HG03025 (cell line): ENCODE measurements around the gene PRM2.

ENCODE experiments used
- ATAC-seq: cut with Tn5 transposase; IDR thresholded peaks from one replicate; pipeline ENCODE4 v1.9.1; 2021; ENCODE audit warnings: mild to moderate bottlenecking, moderate library complexity; ENCODE audit not compliant: unreplicated experiment, low FRiP score

Gene PRM2

DNA sequence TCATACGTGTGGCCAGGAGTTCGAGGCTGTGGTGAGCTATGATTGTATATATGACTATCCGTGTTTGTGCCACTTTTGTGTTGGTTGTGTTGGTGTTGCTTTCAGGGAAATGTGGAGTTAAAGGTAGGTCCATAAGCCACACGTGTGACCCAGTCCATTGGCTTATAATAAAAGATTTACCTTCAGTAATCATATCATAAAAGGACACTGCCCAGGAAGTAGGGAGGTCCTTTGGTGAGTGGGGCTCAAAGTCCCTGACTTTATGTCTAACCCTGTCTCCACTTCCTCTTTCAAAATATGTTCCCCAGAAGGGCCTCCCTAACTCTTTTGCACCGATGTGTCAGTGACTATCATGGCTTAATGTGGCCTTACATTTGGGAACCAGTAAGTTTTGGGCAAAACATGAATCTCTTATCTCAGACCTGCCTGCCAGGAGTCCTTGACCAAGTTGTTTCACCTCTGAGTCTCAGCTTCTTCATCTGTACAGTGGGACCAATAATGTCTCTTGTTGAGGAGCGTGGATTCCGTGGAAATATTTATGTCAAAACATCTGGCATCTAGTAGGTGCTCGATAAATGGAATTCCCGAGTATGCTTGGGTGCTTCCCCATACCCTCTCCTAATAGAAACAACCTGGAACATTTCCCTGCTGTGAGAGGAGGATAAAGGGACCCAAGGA, 12.0 kb downstream of the PRM2 start:
- no peak for ATAC-seq

DNA sequence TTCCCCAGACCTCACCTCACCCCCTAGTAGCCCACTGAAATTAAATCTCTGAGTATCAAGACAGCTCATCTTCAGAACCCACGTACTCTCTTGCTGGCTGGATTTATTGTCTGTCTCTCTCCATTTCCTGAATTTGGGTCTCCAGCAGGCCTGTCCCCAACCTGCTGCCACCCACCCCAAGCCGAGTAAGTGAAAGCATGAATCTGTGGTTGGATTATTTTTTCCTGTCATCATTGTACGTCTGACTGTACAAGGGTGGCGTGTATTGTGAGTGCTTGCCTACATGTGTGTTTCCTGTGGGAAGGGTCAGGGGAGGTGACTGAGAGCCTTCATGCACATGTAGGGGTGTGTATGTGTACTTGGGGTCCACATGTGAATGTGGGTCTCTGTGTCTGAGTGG, 12.5 kb downstream of the PRM2 start:
- no peak for ATAC-seq

DNA sequence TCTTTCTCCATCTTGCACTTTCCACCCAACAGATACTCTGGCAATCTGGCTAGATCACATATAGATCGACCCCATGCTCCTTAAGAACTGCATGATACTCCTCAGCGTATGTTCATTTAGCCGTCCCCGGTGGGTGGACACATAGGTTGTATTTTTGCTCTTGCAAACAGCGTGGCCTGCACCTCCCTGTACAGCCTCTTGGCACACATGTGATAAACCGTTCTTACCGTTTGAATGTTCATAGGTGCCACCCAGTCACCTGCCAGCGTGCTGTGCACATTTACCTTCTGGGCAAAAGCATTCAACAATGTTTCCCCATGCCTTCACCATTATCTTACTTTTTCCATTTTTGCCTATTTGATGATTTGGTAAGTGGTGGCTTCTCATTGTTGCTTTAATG, 13.4 kb downstream of the PRM2 start:
- ATAC-seq: no peak

DNA sequence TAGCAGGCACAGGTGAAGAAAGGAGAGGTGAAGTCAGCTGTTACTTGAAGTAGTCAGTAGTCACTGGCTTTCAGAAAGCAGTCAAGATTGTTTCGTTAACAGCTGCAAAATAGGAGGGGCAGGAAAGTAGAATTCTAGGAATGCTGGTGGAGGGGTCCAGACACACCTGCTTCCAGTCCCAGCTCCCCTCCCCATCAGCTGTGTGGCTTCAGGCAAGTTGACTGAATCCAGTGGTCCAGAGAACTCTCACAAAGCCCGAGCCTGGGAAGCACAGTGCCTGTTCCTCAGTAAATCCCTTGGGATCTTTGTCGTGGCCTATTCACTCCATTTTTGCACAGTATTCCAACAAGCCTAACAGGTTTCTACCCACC, 15.7 kb downstream of the PRM2 start:
- ATAC-seq: no peak

DNA sequence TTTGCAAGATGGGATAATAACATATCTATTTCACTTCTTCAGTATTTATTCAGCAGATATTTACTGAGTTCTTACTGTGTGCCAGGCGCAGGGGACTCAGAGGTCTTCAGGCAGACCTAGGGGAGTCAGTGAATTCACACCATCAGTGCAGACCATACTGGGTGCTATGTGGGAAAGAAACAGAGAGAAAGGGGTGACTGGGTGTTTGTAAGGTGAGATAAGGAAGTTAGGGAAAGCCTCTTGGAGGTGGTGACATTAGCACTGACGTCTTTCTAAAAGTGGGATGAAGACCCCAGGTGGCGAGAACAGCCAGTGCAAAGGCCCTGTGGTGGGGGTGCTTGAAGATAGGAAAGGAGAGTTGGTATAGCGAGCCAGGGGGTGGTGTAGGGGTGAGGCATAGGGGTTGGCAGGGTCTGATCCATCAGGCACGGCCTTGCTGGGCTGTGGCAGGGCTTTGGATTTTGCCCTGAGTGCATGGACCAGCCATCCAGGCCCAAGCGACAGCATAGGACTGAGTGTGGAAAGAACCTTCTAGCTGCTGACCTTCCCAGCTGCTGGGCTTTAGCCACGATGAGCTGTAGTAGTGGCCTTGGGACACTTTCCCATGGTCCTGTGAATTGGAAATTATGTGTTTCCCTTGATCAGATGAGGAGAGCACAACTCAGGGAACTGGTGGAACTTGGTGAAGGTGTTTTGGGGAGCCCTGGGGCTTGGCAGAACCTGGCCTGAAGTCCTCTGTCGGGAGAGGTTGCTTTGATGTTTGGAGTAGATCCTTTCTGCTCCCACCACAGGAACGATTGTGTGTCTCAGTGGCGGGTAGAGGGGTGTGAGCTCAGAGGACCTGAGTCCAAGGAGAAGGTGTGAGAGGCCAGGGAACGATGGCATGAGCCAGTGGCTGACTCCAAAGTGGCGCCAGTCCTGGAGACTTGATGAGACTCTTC, 16.4 kb downstream of the PRM2 start:
- ATAC-seq: no peak

DNA sequence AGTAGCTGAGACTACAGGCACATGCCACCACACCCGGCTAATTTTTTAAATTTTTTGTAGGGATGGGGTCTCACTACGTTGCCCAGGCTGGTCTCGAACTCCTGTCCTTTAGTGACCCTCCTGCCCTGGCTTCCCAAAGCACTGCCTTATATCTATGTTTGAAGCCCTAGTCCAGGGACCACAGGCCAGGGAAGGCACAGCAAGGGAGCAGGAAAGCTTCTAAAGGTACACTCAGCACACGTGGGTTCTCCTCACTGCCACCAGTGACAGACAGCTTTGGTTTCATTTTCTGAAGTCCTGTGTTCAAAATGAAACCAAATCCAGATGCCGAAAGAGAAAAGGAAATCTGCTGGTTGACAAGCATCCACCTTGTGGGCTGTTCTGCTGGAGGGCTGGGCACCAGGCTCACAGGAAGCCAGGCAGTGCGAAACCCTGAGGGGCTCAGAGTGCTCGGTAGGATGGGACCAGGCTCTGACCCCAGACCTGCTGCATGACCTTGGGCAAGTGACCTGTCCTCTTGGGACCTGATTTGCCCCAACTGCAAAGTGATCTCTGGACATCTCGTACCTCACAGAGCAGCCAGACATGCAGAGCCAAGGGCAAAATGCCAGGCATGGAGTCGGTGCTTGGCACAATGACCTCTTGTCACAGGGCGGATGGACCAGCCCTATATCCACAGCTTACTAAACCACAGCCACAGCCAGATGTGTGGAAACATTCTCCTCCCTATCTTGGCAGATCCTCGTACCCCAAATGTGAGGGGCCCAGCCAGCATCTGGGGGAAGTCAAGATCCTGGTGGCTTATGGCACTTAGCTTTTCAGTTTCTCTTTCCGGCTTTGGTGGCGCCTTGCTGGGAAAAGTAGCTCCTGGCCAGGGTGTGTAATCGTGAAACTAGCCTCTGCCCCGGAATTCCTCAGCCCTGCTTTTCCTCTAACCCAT, 17.5 kb downstream of the PRM2 start:
- ATAC-seq: no peak

DNA sequence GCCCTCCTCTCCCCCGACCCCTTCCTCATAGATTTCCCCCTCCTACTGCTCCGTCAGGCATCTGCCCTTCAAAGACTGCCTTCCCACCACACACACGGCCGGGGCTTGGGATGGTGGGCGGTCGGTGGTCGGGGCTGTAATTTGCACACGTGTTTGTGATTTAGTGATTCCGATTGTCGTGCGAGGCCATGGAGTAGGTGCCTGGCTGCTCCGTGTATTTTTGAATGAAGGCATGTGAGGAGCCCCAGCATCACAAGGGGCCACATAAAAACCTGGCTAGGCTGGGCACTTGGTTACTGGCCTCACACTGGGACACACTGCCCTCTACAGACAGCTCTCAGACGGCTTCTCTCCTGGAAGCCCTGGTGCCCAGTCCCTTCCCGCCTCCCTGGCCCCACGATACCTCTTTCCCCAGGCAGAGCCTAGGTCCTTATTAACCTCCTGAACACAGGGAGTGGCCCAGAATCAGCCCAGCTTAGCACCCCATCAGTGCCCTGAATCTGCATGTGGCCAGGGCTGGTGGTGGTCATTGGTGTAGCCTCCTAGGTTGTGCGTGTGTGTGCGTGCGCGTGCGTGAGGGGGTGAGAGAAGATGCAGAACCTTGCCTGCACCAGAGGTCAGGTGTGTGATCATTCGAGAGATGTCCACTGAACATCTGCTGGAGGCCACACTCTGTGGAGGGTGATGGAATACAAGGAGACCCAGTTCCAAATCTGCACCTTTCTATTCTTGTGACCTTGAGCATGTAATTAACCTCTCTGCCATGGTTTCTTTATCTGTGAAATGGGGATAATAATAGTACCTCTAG, 18.9 kb downstream of the PRM2 start:
- no peak for ATAC-seq

DNA sequence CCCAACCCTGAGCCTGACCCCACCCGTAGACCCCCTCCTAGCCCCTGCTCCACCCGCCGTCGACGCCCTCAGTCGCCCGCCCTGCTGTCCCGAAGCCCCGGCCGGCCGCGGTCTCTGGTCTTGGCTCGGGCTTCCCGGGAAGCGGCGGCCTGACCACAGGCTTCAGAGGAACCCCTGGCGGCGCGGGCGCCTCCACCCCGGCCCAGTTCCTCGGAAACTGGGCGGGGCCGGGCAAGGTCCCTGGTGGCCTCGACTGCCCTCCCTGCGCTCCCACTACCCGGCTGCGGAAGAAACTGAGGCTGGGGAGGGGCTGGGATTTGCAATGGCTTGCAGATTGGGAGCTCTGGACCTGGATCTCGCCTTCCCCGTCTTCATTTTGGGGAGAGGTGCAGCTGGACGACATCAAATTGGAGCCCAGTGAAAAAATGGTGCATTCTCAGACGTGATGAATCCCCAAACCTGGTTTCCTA, 19.6 kb downstream of the PRM2 start:
- no peak for ATAC-seq

DNA sequence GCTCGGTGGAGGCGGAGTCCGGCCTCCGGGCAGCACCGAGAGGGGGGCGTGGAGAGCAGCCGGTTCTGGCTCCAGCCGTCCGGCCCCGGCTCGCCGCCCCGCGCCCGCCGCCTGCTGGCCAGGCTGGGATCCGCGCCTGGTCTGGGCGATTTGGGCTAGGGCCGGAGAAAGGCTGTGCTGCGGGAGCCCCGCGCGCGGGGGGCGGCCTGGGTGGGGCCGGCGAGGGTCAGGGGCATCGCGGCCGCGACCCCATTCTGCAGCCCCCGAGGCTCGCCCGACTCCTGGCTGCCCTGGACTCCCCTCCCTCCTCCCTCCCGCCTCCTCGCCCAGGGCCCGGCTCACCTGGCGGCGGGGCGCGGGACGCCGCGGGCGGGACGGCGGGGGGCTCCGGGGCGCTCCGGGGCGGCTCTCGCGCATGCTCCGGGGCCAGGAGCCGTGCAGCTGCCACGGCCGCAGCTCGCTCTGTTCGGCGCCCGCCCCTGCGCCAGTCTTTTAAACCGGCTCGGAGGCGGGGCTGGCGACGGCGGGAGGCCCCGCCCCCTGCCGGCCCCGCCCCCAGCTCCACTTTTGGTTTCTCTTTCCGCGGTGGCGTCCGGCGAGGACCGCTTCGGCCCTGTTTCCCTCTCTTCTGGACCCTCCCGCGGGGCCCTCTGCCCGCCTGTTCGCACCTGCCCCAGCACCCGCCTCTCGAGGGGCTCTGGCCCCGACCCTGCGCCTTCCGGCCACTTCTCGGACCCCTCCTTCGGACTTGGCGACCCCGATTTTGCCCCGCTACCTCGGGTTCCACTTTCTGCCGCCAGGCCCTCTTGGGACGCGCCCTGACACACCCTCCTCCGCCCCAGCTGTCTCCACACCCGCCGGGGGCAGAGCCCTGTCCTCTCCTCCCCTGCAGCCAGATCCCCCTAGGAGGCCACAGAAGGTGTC, 20.3 kb downstream of the PRM2 start, which contains the start of gene SOCS1:
Gene SOCS1, minus strand, starts transcription at position 468 of the 924 bp plus-strand sequence. CDS start 726 bp downstream, outside the sequence.
- peak; percentile 52 for ATAC-seq

DNA sequence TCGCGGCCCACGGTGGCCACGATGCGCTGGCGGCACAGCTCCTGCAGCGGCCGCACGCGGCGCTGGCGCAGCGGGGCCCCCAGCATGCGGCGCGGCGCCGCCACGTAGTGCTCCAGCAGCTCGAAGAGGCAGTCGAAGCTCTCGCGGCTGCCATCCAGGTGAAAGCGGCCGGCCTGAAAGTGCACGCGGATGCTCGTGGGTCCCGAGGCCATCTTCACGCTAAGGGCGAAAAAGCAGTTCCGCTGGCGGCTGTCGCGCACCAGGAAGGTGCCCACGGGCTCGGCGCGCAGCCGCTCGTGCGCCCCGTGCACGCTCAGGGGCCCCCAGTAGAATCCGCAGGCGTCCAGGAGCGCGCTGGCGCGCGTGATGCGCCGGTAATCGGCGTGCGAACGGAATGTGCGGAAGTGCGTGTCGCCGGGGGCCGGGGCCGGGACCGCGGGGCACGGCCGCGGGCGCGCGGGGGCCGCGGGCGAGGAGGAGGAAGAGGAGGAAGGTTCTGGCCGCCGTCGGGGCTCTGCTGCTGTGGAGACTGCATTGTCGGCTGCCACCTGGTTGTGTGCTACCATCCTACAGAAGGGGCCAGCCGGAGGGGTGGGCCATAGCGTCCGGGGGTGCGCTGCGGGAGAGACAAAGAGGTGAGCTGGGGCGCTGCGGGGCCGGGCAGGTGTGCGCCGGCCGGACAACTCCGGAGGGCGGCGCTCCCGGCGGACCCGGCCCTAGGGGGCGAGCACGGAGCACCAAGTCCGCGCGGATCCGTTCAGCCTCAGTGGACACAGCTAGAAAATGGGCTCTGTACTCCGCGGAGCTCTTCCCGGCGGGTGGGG, 21.2 kb downstream of the PRM2 start:
- ATAC-seq: peak; percentile 3

DNA sequence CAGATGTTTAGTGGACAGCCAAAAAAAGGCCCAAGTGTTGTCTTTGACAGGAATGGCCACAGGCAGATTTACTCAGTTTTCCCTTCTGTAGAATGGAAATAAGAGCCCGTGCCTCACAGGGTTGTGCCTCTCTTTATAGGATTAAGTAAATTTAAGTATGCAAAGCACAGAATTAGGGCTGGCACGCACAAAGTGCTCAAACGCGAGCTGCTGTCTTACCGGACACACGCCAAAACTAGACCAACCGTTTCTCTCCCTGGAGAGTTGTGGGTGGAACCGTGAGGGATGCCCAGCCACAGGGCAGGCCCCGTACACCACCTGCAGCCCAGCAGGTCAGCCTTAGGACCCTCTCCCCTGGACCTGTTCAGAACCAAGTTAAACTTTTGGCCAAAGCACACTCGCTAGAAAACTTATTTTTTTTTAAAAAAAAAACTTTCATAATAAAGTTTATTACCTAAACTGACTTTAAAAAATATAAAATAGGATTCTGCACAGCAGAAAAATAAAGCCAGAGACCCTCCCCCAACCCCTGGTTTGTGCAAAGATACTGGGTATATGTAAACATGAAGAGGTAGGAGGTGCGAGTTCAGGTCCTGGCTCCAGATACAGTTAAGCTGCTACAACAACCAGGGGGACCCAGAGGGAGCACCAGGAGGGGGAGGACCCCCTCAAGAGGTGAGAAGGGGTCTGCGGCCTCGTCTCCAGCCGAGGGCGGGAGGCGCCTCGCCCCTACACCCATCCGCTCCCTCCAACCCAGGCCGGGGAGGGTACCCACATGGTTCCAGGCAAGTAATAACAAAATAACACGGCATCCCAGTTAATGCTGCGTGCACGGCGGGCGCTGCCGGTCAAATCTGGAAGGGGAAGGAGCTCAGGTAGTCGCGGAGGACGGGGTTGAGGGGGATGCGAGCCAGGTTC, 22.0 kb downstream of the PRM2 start:
- ATAC-seq: no peak

DNA sequence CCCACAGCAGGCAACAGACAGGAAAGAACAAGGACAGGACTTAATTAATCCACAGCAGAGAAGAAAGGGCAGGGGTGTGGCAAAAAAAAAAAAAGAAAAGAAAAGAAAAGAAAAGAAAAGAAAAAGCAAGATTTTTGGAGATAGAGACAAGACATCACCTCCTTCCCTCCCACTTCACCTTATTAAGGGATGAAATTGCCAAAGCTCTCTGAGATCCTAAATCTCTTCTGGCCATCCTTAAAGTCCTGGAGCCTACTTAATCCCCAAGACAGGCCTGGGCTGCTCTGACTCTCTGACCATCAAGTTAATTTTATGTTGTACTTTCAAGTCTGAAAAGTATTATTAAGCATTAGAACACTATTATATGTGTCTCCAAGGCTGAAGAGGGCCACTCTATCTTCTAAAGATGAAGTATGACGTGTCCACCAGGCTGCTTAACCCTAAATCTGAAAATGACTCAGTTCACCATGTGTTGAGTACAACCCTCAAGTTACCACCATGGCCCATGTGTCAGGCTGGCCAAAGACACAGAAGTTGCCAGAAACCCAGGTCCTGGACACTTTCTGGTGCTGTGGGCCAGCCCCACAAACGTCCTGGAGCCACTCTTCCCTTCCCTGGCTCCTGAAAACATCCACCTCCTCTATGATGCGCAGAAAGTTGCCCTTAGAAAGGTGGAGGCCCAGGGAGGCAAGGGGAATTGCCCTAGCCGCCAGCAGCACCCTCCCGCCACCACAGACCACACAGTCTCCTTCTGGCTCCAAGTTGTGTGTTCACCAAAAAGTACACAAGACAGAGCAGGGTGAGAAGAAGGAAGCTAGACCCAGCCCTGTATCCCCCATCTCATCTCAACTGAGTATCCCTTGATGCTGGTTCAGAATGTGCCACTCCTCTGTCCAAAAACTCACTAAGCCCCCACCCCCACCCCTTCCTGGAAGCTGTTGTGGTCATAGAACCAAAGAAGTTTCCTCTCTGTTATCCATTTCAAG, 23.0 kb downstream of the PRM2 start:
- ATAC-seq: no peak

DNA sequence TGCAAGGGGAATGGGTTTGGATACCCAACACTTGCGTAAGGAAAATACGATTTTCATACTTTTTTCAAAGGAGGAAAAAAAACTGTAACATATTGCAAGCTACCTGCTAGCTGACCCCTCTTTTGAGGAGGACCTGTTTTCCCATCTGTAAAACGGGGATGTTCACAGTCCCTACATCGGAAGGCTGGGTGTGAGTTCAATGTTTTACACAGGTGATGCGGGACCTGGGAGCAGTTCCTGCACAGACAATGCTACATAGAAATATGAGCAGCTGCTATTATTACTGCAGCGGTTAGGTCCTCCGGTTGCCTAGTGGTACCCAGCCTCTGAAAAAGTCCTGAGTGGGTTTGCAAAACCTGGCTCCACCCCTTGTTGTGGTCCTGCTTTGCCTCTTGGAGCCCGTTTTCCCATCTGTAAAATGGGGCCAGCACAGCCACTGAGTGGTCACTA, 23.8 kb downstream of the PRM2 start:
- no peak for ATAC-seq

DNA sequence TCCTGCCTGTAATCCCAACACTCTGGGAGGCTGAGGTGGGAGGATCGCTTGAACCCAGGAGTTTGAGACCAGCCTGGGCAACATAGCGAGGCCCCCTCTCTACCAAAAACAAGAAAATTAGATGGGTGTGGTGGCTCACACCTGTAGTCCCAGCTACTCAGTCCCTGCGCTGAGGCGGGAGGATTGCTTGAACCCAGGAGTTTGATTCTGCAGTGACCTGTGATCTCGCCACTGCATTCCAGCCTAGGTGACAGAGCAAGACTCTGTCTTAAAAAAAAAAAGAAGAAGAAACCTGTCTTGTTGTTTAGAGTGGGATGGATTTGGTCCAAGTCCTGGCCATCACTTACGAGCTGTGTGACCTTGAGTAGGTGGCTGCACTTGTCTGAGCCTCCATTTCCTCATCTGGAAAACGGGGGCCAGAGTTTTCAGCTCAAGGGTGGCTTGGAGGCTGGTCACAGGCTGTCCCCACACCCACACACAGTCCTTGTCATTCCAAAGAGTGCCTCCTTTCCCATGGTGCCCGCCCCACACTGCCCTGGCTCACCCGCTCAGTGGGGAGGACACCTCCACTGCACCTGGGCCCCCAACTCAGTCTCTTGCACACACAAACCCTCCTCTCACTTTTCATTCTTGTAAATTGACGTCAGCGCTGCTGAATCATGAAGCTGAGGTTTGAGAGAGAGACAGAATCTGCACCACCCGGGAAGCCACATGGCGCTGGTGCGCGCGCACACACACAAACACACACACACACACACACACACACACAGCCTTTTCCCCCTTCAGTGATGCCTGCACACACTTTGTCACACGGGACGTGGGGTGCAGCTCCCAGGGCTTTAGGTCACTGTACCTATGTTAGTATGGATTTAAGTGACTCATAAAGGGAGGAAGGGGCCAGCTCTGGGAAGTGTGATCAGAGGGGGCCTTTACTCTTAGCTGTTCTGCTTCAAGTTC, 24.5 kb downstream of the PRM2 start:
- no peak for ATAC-seq
